WTC11 (cell line): ENCODE measurements around the gene C2CD2. TPM values are rescaled to one million over a fixed set of nuclear protein-coding genes. Genes with fewer than 3 reads are reported as not detected.

Source experiments
- ATAC-seq: fragments of 200-7000 bp; cut with Tn5 transposase; 2 replicates; pipeline ENCODE4 v1.10.0; 2021; ENCODE audit warnings: mild to moderate bottlenecking, moderate library complexity
- CTCF ChIA-PET: fragments of 300-600 bp; sonication (Branson Sonifier 250); formaldehyde crosslinking; loops from one replicate; lab custom pipeline; 2021; ENCODE audit warnings: antibody characterized with exemption; lab: Charles Lee
- POLR2A ChIA-PET: fragments of 350-600 bp; sonication (Branson Sonifier 250); formaldehyde crosslinking; loops from one replicate; lab custom pipeline; 2021; ENCODE audit warnings: antibody characterized with exemption; lab: Charles Lee
- DNase-seq: peaks from one replicate; pipeline ENCODE4 v3.0.0; 2021; ENCODE audit warnings: low spot score
- H3K27ac Mint-ChIP-seq: 2 replicates; pipeline ENCODE4 v1.8.0; 2021; ENCODE audit warnings: mixed read lengths
- H3K27me3 Mint-ChIP-seq: 2 replicates; pipeline ENCODE4 v1.8.0; 2021; ENCODE audit warnings: low read depth, mild to moderate bottlenecking, moderate library complexity, mixed read lengths
- H3K36me3 Mint-ChIP-seq: 2 replicates; pipeline ENCODE4 v1.8.0; 2021; ENCODE audit warnings: mixed read lengths
- H3K4me1 Mint-ChIP-seq: 2 replicates; pipeline ENCODE4 v1.8.0; 2022; ENCODE audit warnings: mixed read lengths
- H3K4me3 Mint-ChIP-seq: 2 replicates; pipeline ENCODE4 v1.8.0; 2021; ENCODE audit warnings: mild to moderate bottlenecking, moderate library complexity, mixed read lengths
- H3K9me3 Mint-ChIP-seq: 2 replicates; pipeline ENCODE4 v1.8.0; 2021; ENCODE audit warnings: mixed read lengths
- CDX4 ChIP-seq: fragments of 250-450 bp; sonication (Bioruptor Pico); IDR thresholded peaks from 2 replicates; pipeline ENCODE4 v1.9.0; 2021; ENCODE audit warnings: moderate library complexity, mild to moderate bottlenecking, inconsistent platforms, borderline replicate concordance
- CREB1 ChIP-seq: sonication (generic); formaldehyde crosslinking; IDR thresholded peaks from 2 replicates; pipeline ENCODE4 v1.8.0; 2023; ENCODE audit warnings: mild to moderate bottlenecking, missing genetic modification reagents
- ETV6 ChIP-seq: sonication (generic); formaldehyde crosslinking; IDR thresholded peaks from 2 replicates; pipeline ENCODE4 v1.8.1; 2022; ENCODE audit warnings: mild to moderate bottlenecking, missing genetic modification reagents
- FOXP4 ChIP-seq: sonication (generic); formaldehyde crosslinking; IDR thresholded peaks from 2 replicates; pipeline ENCODE4 v1.8.0; 2022; ENCODE audit warnings: mild to moderate bottlenecking, missing genetic modification reagents
- HMGA2 ChIP-seq: fragments of 250-450 bp; sonication (Bioruptor Pico); IDR thresholded peaks from 2 replicates; pipeline ENCODE4 v1.4.0; 2021; ENCODE audit warnings: mild to moderate bottlenecking, moderate library complexity
- JUN ChIP-seq: sonication (generic); formaldehyde crosslinking; IDR thresholded peaks from 2 replicates; pipeline ENCODE4 v1.8.0; 2023; ENCODE audit warnings: mild to moderate bottlenecking, missing genetic modification reagents
- KAT7 ChIP-seq: sonication (generic); formaldehyde crosslinking; IDR thresholded peaks from 2 replicates; pipeline ENCODE4 v1.8.1; 2023; ENCODE audit warnings: missing genetic modification reagents, mild to moderate bottlenecking, borderline replicate concordance
- MAX ChIP-seq: sonication (generic); formaldehyde crosslinking; IDR thresholded peaks from 2 replicates; pipeline ENCODE4 v1.8.0; 2022; ENCODE audit warnings: mild to moderate bottlenecking, missing genetic modification reagents
- NFATC4 ChIP-seq: fragments of 250-450 bp; sonication (Bioruptor Pico); IDR thresholded peaks from 2 replicates; pipeline ENCODE4 v1.9.0; 2021; ENCODE audit warnings: mild to moderate bottlenecking
- NFE2L1 ChIP-seq: sonication (generic); formaldehyde crosslinking; IDR thresholded peaks from 2 replicates; pipeline ENCODE4 v1.8.1; 2023; ENCODE audit warnings: missing genetic modification reagents
- NFYB ChIP-seq: sonication (generic); formaldehyde crosslinking; conservative IDR thresholded peaks from 2 replicates; pipeline ENCODE4 v1.8.0; 2022; ENCODE audit warnings: low read depth, missing genetic modification reagents
- OVOL2 ChIP-seq: fragments of 250-450 bp; sonication (Bioruptor Pico); IDR thresholded peaks from 2 replicates; pipeline ENCODE4 v1.9.0; 2021; ENCODE audit warnings: mild to moderate bottlenecking, borderline replicate concordance
- RELA ChIP-seq: sonication (generic); formaldehyde crosslinking; IDR thresholded peaks from 2 replicates; pipeline ENCODE4 v1.8.1; 2022; ENCODE audit warnings: missing genetic modification reagents, mild to moderate bottlenecking, borderline replicate concordance
- SP1 ChIP-seq: sonication (generic); formaldehyde crosslinking; conservative IDR thresholded peaks from 2 replicates; pipeline ENCODE4 v1.8.1; 2022; ENCODE audit warnings: missing genetic modification reagents
- ZNF138 ChIP-seq: sonication (generic); formaldehyde crosslinking; conservative IDR thresholded peaks from 2 replicates; pipeline ENCODE4 v1.8.1; 2022; ENCODE audit warnings: mild to moderate bottlenecking, moderate library complexity, missing genetic modification reagents
- ZNF219 ChIP-seq: sonication (generic); formaldehyde crosslinking; IDR thresholded peaks from 2 replicates; pipeline ENCODE4 v1.8.0; 2023; ENCODE audit warnings: missing genetic modification reagents, mild to moderate bottlenecking, borderline replicate concordance
- ZNF263 ChIP-seq: sonication (generic); formaldehyde crosslinking; IDR thresholded peaks from 2 replicates; pipeline ENCODE4 v1.8.1; 2022; ENCODE audit warnings: low read depth, mild to moderate bottlenecking, moderate library complexity, missing genetic modification reagents
- ZSCAN18 ChIP-seq: fragments of 250-450 bp; sonication (Bioruptor Pico); IDR thresholded peaks from 2 replicates; pipeline ENCODE4 v2.1.2; 2022; ENCODE audit warnings: mild to moderate bottlenecking, moderate library complexity
- total RNA-seq: library from RNA; stranded (reverse); gene quantifications from 3 replicates; pipeline ENCODE4 v1.2.3, GENCODE V29; 2021
- TF ChIP-seq, protein P1 (sequence below): sonication (generic); formaldehyde crosslinking; IDR thresholded peaks from 2 replicates; pipeline ENCODE4 v1.8.0; 2023; ENCODE audit warnings: missing genetic modification reagents, mild to moderate bottlenecking, borderline replicate concordance
- TF ChIP-seq, protein P2 (sequence below): sonication (generic); formaldehyde crosslinking; IDR thresholded peaks from 2 replicates; pipeline ENCODE4 v1.8.0; 2023; ENCODE audit warnings: mild to moderate bottlenecking, missing genetic modification reagents
- TF ChIP-seq, protein P3 (sequence below): sonication (generic); formaldehyde crosslinking; conservative IDR thresholded peaks from 2 replicates; pipeline ENCODE4 v1.8.1; 2022; ENCODE audit warnings: mild to moderate bottlenecking, missing genetic modification reagents

Gene C2CD2
- total RNA-seq, 1 experiment from 2014 or later, result 11.2 TPM

DNA sequence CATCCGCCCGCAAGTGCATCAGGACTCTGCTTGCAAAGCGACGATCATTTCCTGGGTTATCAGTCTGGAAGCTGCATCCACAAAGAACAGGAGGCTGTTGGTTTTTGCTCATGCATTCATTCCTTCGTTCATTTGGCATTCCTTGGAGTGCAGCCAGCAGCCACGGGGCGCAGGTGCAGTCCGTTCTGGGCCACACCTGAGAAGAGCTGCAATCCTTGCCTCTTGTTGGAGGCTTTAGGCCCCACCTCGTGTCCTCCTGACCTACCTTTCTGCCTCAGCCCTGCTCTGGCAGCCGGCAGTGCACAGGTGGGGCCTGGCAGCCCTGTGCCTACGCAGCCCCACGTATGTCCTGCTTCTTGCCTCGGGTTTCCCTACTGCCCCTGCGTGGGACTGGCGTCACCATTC is 19.6 kb upstream of the C2CD2 start (continued):
- TF ChIP-seq FOXP4 (CRISPR knock-in tag) (no peak), NFYB (CRISPR knock-in tag) (no peak), JUN (no peak), NFE2L1 (CRISPR knock-in tag) (no peak), HMGA2 (CRISPR knock-in tag) (no peak), KAT7 (no peak), SP1 (CRISPR knock-in tag) (no peak), CREB1 (CRISPR knock-in tag) (no peak)
- TF ChIP-seq, protein P1, sequence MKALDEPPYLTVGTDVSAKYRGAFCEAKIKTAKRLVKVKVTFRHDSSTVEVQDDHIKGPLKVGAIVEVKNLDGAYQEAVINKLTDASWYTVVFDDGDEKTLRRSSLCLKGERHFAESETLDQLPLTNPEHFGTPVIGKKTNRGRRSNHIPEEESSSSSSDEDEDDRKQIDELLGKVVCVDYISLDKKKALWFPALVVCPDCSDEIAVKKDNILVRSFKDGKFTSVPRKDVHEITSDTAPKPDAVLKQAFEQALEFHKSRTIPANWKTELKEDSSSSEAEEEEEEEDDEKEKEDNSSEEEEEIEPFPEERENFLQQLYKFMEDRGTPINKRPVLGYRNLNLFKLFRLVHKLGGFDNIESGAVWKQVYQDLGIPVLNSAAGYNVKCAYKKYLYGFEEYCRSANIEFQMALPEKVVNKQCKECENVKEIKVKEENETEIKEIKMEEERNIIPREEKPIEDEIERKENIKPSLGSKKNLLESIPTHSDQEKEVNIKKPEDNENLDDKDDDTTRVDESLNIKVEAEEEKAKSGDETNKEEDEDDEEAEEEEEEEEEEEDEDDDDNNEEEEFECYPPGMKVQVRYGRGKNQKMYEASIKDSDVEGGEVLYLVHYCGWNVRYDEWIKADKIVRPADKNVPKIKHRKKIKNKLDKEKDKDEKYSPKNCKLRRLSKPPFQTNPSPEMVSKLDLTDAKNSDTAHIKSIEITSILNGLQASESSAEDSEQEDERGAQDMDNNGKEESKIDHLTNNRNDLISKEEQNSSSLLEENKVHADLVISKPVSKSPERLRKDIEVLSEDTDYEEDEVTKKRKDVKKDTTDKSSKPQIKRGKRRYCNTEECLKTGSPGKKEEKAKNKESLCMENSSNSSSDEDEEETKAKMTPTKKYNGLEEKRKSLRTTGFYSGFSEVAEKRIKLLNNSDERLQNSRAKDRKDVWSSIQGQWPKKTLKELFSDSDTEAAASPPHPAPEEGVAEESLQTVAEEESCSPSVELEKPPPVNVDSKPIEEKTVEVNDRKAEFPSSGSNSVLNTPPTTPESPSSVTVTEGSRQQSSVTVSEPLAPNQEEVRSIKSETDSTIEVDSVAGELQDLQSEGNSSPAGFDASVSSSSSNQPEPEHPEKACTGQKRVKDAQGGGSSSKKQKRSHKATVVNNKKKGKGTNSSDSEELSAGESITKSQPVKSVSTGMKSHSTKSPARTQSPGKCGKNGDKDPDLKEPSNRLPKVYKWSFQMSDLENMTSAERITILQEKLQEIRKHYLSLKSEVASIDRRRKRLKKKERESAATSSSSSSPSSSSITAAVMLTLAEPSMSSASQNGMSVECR (CRISPR knock-in tag), result no peak
- TF ChIP-seq, protein P2, sequence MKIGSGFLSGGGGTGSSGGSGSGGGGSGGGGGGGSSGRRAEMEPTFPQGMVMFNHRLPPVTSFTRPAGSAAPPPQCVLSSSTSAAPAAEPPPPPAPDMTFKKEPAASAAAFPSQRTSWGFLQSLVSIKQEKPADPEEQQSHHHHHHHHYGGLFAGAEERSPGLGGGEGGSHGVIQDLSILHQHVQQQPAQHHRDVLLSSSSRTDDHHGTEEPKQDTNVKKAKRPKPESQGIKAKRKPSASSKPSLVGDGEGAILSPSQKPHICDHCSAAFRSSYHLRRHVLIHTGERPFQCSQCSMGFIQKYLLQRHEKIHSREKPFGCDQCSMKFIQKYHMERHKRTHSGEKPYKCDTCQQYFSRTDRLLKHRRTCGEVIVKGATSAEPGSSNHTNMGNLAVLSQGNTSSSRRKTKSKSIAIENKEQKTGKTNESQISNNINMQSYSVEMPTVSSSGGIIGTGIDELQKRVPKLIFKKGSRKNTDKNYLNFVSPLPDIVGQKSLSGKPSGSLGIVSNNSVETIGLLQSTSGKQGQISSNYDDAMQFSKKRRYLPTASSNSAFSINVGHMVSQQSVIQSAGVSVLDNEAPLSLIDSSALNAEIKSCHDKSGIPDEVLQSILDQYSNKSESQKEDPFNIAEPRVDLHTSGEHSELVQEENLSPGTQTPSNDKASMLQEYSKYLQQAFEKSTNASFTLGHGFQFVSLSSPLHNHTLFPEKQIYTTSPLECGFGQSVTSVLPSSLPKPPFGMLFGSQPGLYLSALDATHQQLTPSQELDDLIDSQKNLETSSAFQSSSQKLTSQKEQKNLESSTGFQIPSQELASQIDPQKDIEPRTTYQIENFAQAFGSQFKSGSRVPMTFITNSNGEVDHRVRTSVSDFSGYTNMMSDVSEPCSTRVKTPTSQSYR (CRISPR knock-in tag), result no peak

DNA sequence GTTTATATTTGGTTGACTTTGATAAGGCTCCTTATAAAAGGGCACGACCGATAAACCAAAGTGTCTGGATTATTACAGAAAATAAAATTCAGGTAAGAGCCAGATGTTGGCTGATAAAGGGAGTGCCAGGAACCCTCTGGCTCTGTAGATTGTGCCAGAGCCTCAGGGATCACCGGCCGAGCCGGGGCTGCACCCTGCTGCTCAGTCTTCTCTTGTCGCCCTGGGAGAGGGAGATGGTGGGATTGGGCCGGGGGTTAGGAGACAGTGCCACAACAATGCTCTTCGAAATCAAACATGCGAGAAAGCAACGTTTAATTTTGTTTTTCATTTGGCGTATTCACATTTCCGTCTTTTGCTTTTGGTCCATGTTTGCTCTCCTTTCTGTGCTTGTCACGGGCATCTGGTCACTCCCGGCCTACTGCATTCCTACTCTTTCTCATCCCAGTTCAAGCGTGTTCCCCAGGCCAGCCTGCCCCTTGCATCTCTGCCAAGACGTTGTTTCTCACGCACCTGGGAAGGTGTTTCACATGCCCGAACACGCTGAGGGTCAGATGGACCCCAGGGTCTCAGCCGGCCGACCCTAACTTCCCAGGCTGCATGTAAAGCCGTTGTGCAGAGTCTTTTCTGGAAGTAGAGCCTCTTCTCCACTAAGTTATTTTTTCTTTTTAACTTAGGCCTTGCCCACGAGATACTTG is 18.8 kb upstream of the C2CD2 start:
- CTCF ChIA-PET, result interaction anchor here (0.9 to 3.3 kb wide), 4 partner anchors 12 to 145 kb away, joined by 3 to 33 read pairs (median 10); no protein-coding TSS in a partner anchor
- H3K4me1 Mint-ChIP-seq, result peaks cover 36% of the 10 kb centered on the region
- no peaks in the 10 kb centered on the region for H3K36me3 Mint-ChIP-seq
- no peaks in the 10 kb centered on the region for H3K9me3 Mint-ChIP-seq
- H3K4me3 Mint-ChIP-seq, result no peak overlapping the region
- no peak for TF ChIP-seq NFE2L1 (CRISPR knock-in tag)
- no peak for TF ChIP-seq JUN
- no peak for TF ChIP-seq OVOL2
- no peak for TF ChIP-seq ETV6
- TF ChIP-seq ZNF263 (CRISPR knock-in tag), result no peak
- TF ChIP-seq RELA (CRISPR knock-in tag), result no peak
- TF ChIP-seq ZSCAN18 (CRISPR knock-in tag), result no peak
- TF ChIP-seq ZNF219 (CRISPR knock-in tag), result no peak
- no peak for TF ChIP-seq ZNF138 (CRISPR knock-in tag)
- TF ChIP-seq, protein P3, sequence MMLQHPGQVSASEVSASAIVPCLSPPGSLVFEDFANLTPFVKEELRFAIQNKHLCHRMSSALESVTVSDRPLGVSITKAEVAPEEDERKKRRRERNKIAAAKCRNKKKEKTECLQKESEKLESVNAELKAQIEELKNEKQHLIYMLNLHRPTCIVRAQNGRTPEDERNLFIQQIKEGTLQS (CRISPR knock-in tag), result no peak
- no peak for TF ChIP-seq NFYB (CRISPR knock-in tag)
- no peak for TF ChIP-seq CDX4 (CRISPR knock-in tag)
- no peak for TF ChIP-seq MAX
- TF ChIP-seq NFATC4 (CRISPR knock-in tag), result no peak
- TF ChIP-seq, all 79 proteins: peak for 0
- DNase-seq (no peak), ATAC-seq (no peak)
- POLR2A ChIA-PET, result no interaction called here
- Mint-ChIP-seq H3K27me3 (no peaks in the 10 kb centered on the region; the same call in 1 of the 2 replicates), H3K27ac (peak overlapping the region; percentile 86)
